AG04449 (cell line): Measurements from ENCODE around the gene SAMD14.

Experiments
- CTCF ChIA-PET: fragments of 350-600 bp; formaldehyde crosslinking; extraction: SDS; loops from one replicate; lab custom pipeline; 2021; ENCODE audit warnings: antibody characterized with exemption; lab: Yijun Ruan, JAX
- POLR2A ChIA-PET: fragments of 400-600, 350-600 bp; formaldehyde crosslinking; extraction: SDS; loops from one replicate; lab custom pipeline; 2020; ENCODE audit warnings: antibody characterized with exemption, inconsistent platforms; lab: Yijun Ruan, JAX
- DNase-seq: peaks from one replicate; pipeline ENCODE4 v3.0.0-alpha.2; 2010; ENCODE audit warnings: low read depth, low spot score
- H3K4me3 ChIP-seq: 2 replicates; pipeline ENCODE4 v1.5.1; 2011; ENCODE audit warnings: low read depth, mild to moderate bottlenecking, control low read depth, low read length
- CTCF ChIP-seq: IDR thresholded peaks from one replicate; pipeline ENCODE4 v1.5.1; 2011; ENCODE audit warnings: mild to moderate bottlenecking, moderate library complexity, low read length, control low read depth, inconsistent platforms; ENCODE audit not compliant: insufficient read depth; ENCODE audit errors: missing control alignments

SAMD14 gene

DNA sequence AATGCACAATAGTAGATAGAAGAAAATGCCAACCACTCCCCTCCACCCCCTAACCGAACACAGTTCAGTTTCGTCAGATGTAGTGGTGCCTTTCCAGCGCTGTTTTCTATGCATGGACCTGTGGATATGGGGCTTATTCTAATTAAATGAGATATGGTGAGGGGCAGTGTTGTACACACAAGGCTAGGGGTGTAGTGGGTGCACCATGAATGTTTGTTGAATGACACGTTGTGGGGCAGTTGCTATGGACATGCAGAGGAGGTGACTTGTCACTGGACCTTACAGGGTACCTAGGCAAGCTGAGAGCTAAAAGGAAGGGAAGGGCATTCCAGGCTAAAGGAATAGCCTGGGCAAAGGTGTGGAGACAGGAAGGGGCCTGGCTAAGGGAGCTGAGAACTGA, 31.4 kb downstream of the SAMD14 start:
- POLR2A ChIA-PET = no interaction called here
- no peak for TF ChIP-seq CTCF
- CTCF ChIA-PET = interaction anchor here (1.6 to 9.8 kb wide), 8 partner anchors 10 to 199 kb away, joined by 3 to 100 read pairs (median 12); no protein-coding TSS in a partner anchor
- no peak for DNase-seq
- H3K4me3 ChIP-seq = no peak overlapping the region

- ChIA-PET POLR2A (no interaction called here), CTCF (interaction anchor here (1.6 to 9.8 kb wide), 9 partner anchors 11 to 200 kb away, joined by 3 to 100 read pairs (median 6); no protein-coding TSS in a partner anchor)
- no peak overlapping the region for H3K4me3 ChIP-seq
- no peak for TF ChIP-seq CTCF
- DNase-seq = no peak
Measured at GRCh38 chr17:50097926-50098325, 32.0 kb downstream of the SAMD14 start.

- POLR2A ChIA-PET = no interaction called here
- H3K4me3 ChIP-seq = no peak overlapping the region
- no peak for DNase-seq
- CTCF ChIA-PET = interaction anchor here (1.6 to 9.8 kb wide), 9 partner anchors 10 to 200 kb away, joined by 3 to 100 read pairs (median 6); no protein-coding TSS in a partner anchor
- no peak for TF ChIP-seq CTCF
Measured at GRCh38 chr17:50097455-50097854, 32.5 kb downstream of the SAMD14 start.

DNA sequence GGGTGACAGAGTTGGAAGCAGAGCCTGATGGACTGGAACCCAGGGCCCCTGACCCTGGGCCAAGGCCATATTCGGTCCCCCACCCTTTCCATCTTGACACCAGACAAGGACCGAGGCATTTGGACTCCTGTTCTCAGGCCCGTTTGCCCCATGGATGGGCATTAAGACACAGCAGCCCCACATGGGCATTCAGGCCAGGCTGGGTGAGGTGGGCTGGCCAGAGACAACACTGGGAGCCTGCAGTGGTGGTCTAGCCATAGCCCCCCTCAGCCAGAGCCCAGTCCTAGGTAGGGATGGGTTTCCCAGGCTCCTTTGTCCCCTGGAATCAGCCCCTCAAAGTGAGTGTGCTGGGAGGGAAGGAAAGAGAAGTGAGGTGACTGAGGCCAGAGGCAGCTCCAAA, 33.2 kb downstream of the SAMD14 start:
- no peak overlapping the region for H3K4me3 ChIP-seq
- no peak for TF ChIP-seq CTCF
- CTCF ChIA-PET = interaction anchor here (1.3 to 9.8 kb wide), 8 partner anchors 9 to 201 kb away, joined by 3 to 100 read pairs (median 22); no protein-coding TSS in a partner anchor
- POLR2A ChIA-PET = no interaction called here
- no peak for DNase-seq

- POLR2A ChIA-PET = no interaction called here
- CTCF ChIA-PET = interaction anchor here (1.3 to 9.8 kb wide), 6 partner anchors 9 to 202 kb away, joined by 3 to 100 read pairs (median 22); no protein-coding TSS in a partner anchor
- DNase-seq = no peak
- H3K4me3 ChIP-seq = peak overlapping the region; percentile 89
- TF ChIP-seq CTCF = no peak
Measured at GRCh38 chr17:50096092-50096491, 33.9 kb downstream of the SAMD14 start.

GRCh38 chr17:50095626-50096037, 34.3 kb downstream of the SAMD14 start:
- no peak for DNase-seq
- TF ChIP-seq CTCF = no peak
- ChIA-PET POLR2A (no interaction called here), CTCF (interaction anchor here (1.3 to 9.8 kb wide), 6 partner anchors 18 to 202 kb away, joined by 3 to 100 read pairs (median 27); no protein-coding TSS in a partner anchor)
- peak overlapping the region; percentile 89 for H3K4me3 ChIP-seq
